CD4-positive, alpha-beta T cell (primary cell): ENCODE results near the gene PHKA2. TPM values are rescaled to one million over a fixed set of nuclear protein-coding genes. Genes with fewer than 3 reads are reported as not detected.
"Not testable (repeated sequence)": the region's sequence is repeated elsewhere in the genome, so short reads cannot be mapped to it uniquely, and the experiment has no call there.

Source experiments
- ATAC-seq: fragments of 200-7000 bp; cut with Tn5 transposase; one replicate; pipeline ENCODE4 v1.10.0; 2022; ENCODE audit warnings: mild to moderate bottlenecking; ENCODE audit not compliant: poor library complexity
- CTCF ChIA-PET: fragments of 350-600 bp; sonication (Branson Sonifier 250); formaldehyde crosslinking; loops from one replicate; lab custom pipeline; 2021; ENCODE audit warnings: antibody characterized with exemption, inconsistent platforms; lab: Charles Lee
- POLR2A ChIA-PET: fragments of 350-600 bp; sonication (Branson Sonifier 250); formaldehyde crosslinking; loops from one replicate; lab custom pipeline; 2021; ENCODE audit warnings: antibody characterized with exemption, inconsistent platforms; lab: Charles Lee
- DNase-seq, 14 experiments: peaks; one replicate each; pipeline ENCODE4 v3.0.0-alpha.2; 2013 to 2020; ENCODE audit warnings: mixed read lengths in 2 of 14
- H3K27ac ChIP-seq, 2 donors: one replicate each; pipeline versions ENCODE4 v1.5.1 to v1.7.0; 2013; ENCODE audit warnings: low read length in 2 of 2, low read depth in 1 of 2, mild to moderate bottlenecking in 1 of 2
- H3K27me3 ChIP-seq, 2 experiments: 1 replicate in 1 of 2; 2 replicates in 1 of 2; pipeline versions ENCODE4 v1.6.1 to v1.7.0; 2013; ENCODE audit warnings: low read length in 2 of 2, control low read depth in 1 of 2, mild to moderate bottlenecking in 1 of 2, moderate library complexity in 1 of 2; ENCODE audit not compliant: insufficient read depth in 2 of 2, control insufficient read depth in 1 of 2
- H3K36me3 ChIP-seq: one replicate; pipeline ENCODE4 v1.6.1; 2013; ENCODE audit warnings: low read length, control low read depth; ENCODE audit not compliant: insufficient read depth
- H3K4me1 ChIP-seq: one replicate; pipeline ENCODE4 v1.6.1; 2013; ENCODE audit warnings: low read length, control low read depth; ENCODE audit not compliant: insufficient read depth
- H3K4me3 ChIP-seq: one replicate; pipeline ENCODE4 v1.5.1; 2013; ENCODE audit warnings: mild to moderate bottlenecking, low read length, moderate library complexity
- H3K9me3 ChIP-seq, 2 experiments: 1 replicate in 1 of 2; 2 replicates in 1 of 2; pipeline versions ENCODE4 v1.6.1 to v1.7.0; 2013; ENCODE audit warnings: low read length in 2 of 2, mild to moderate bottlenecking in 2 of 2, control low read depth in 1 of 2, moderate library complexity in 1 of 2; ENCODE audit not compliant: control insufficient read depth in 1 of 2, insufficient read depth in 1 of 2
- H3K27ac Mint-ChIP-seq: one replicate; pipeline ENCODE4 v1.8.0; 2020; ENCODE audit warnings: mixed read lengths
- H3K27me3 Mint-ChIP-seq: one replicate; pipeline ENCODE4 v1.8.0; 2021; ENCODE audit warnings: mixed read lengths
- H3K36me3 Mint-ChIP-seq: one replicate; pipeline ENCODE4 v1.8.0; 2021; ENCODE audit warnings: low read depth, mixed read lengths
- H3K4me1 Mint-ChIP-seq: one replicate; pipeline ENCODE4 v1.8.0; 2021; ENCODE audit warnings: low read depth, mixed read lengths
- H3K4me3 Mint-ChIP-seq: one replicate; pipeline ENCODE4 v1.8.0; 2020; ENCODE audit warnings: mild to moderate bottlenecking, mixed read lengths
- H3K9me3 Mint-ChIP-seq: one replicate; pipeline ENCODE4 v1.8.0; 2020; ENCODE audit warnings: mixed read lengths
- intact Hi-C, 2 experiments: fragments of 100-400 bp; cut with DNase I in 1 of 2; cut with micrococcal nuclease in 1 of 2; formaldehyde crosslinking; loops; one replicate each; pipeline versions ENCODE4 v1.15.1 to v1.9.0; 2023 to 2025; cut with DNase I, micrococcal nuclease
- total RNA-seq, 174 experiments: library from RNA in 2 of 174; stranded (reverse) in 2 of 174; gene quantifications; one replicate each; pipeline ENCODE4 v1.2.3 and lab custom pipeline; 2021 to 2026
- TF ChIP-seq, protein P1 (sequence below): fragments of 200-600 bp; IDR thresholded peaks from one replicate; pipeline ENCODE4 v1.8.0; 2022; ENCODE audit warnings: antibody characterized with exemption, mild to moderate bottlenecking

Gene PHKA2
- total RNA-seq, 2 experiments from 2014 or later: 28.5 to 31.4 TPM

DNA sequence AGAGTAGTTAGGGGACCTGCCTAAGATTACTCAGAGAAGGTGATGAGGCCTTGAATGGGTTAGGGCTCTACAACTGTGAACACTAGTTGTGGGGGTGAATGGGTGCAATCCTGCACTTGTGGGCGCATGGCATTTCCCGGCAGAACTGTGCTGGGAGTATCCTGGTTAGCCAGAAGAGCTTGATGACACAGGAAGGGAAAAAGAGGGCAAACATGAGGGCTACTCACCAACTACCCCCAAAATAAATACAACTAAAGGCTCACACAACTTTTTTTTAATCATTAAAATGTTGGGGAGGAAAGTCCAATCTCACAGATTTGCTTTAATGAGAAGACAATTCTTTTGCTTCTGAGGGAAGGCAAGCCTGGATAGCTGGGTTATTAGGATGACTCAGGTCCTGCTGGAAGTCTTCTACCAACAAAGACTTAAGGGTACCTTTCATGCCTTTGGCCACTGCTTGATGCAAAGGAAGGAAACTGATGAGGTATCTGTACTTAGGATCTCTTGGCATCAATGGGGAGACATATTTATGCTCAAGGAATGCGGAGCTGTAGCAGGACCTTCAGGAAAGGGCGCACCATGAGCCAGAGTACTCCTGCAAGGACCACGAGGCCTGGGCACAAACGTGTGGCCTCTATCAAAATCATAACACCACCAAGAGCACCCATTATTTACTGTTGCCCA, 2.6 kb downstream of the PHKA2 start:
- no peak for DNase-seq
- POLR2A ChIA-PET: no interaction called here
- peak overlapping the region; percentile 34 for H3K4me3 Mint-ChIP-seq

GRCh38 chrX:18980262-18980661, 3.7 kb downstream of the PHKA2 start:
- CTCF ChIA-PET: not testable (repeated sequence)

More for the DNA sequence above, 2.6 kb downstream of the PHKA2 start:
- H3K4me1 ChIP-seq: peaks cover 19% of the 10 kb centered on the region
- Mint-ChIP-seq H3K4me1 (peaks cover 25% of the 10 kb centered on the region), H3K36me3 (no peaks in the 10 kb centered on the region), H3K9me3 (no peaks in the 10 kb centered on the region), H3K27me3 (no peaks in the 10 kb centered on the region), H3K27ac (no peak overlapping the region)
- no peaks in the 10 kb centered on the region for H3K36me3 ChIP-seq
- H3K27me3 ChIP-seq: no peaks in the 10 kb centered on the region
- intact Hi-C loops: loop anchor here (5.0 to 10.0 kb wide), 5 partner anchors 94 to 1284 kb away; partner anchors contain the start of genes CDKL5 (in 1 of the 2), RPS6KA3 (in 1 of the 2), RS1 (in 1 of the 2) and SCML1 (in 1 of the 2)
- no peak overlapping the region for H3K4me3 ChIP-seq
- CTCF ChIA-PET: no interaction called here
- H3K9me3 ChIP-seq: no peaks in the 10 kb centered on the region
- TF ChIP-seq, protein P1, sequence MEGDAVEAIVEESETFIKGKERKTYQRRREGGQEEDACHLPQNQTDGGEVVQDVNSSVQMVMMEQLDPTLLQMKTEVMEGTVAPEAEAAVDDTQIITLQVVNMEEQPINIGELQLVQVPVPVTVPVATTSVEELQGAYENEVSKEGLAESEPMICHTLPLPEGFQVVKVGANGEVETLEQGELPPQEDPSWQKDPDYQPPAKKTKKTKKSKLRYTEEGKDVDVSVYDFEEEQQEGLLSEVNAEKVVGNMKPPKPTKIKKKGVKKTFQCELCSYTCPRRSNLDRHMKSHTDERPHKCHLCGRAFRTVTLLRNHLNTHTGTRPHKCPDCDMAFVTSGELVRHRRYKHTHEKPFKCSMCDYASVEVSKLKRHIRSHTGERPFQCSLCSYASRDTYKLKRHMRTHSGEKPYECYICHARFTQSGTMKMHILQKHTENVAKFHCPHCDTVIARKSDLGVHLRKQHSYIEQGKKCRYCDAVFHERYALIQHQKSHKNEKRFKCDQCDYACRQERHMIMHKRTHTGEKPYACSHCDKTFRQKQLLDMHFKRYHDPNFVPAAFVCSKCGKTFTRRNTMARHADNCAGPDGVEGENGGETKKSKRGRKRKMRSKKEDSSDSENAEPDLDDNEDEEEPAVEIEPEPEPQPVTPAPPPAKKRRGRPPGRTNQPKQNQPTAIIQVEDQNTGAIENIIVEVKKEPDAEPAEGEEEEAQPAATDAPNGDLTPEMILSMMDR: no peak
- ATAC-seq: no peak
- no peak overlapping the region for H3K27ac ChIP-seq

DNA sequence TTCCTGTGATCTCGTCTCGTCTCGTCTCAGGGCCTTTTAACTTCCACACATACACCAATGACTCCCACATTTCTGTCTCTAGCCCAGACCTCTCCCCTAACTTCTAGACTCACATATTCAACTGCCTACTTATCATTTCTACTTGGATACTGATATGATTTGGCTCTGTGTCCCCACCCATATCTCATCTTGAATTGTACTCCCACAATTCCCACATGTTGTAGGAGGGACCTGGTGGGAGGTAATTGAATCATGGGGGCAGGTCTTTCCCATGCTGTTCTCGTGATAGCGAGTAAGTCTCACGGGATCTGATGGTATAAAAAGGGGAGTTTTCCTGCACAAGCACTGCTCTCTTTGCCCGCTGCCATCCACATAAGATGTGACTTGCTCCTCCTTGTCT, 8.9 kb downstream of the PHKA2 start:
- no peak overlapping the region for H3K4me3 ChIP-seq
- TF ChIP-seq, protein P1: no peak
- no peaks in the 10 kb centered on the region for H3K4me1 ChIP-seq
- no peaks in the 10 kb centered on the region for H3K36me3 Mint-ChIP-seq
- ChIA-PET POLR2A (no interaction called here), CTCF (no interaction called here)
- H3K27ac ChIP-seq: no peak overlapping the region
- no peaks in the 10 kb centered on the region for H3K9me3 ChIP-seq
- H3K27me3 ChIP-seq: no peaks in the 10 kb centered on the region
- H3K4me1 Mint-ChIP-seq: peaks cover 8% of the 10 kb centered on the region
- H3K27me3 Mint-ChIP-seq: no peaks in the 10 kb centered on the region
- H3K4me3 Mint-ChIP-seq: no peak overlapping the region
- no peaks in the 10 kb centered on the region for H3K36me3 ChIP-seq
- ATAC-seq (no peak), DNase-seq (no peak)
- H3K9me3 Mint-ChIP-seq: no peaks in the 10 kb centered on the region
- H3K27ac Mint-ChIP-seq: no peak overlapping the region
- intact Hi-C loops: no loop called here

More at GRCh38 chrX:18980262-18980661, 3.7 kb downstream of the PHKA2 start:
- H3K27ac Mint-ChIP-seq, H3K36me3 ChIP-seq, ATAC-seq, H3K27me3 ChIP-seq, H3K9me3 Mint-ChIP-seq, H3K4me3 Mint-ChIP-seq, POLR2A ChIA-PET, H3K36me3 Mint-ChIP-seq, H3K27ac ChIP-seq, H3K27me3 Mint-ChIP-seq, DNase-seq, H3K9me3 ChIP-seq, H3K4me3 ChIP-seq: not testable (repeated sequence)
- intact Hi-C loops: loop anchor here (5.0 to 10.0 kb wide), 5 partner anchors 93 to 1285 kb away; partner anchors contain the start of genes CDKL5 (in 1 of the 2), RPS6KA3 (in 1 of the 2), RS1 (in 1 of the 2) and SCML1 (in 1 of the 2)
- H3K4me1 Mint-ChIP-seq: peaks cover 20% of the 10 kb centered on the region
- peaks cover 17% of the 10 kb centered on the region for H3K4me1 ChIP-seq
